Spinal cord (tissue), 10 donors: Measurements from ENCODE around the gene CMSS1. TPM values are rescaled to one million over a fixed set of nuclear protein-coding genes. Genes with fewer than 3 reads are reported as not detected.

ENCODE experiments used
- DNase-seq, 6 donors: peaks; one replicate each; pipeline versions ENCODE4 v3.0.0 to v3.0.0-alpha.2; 2013 to 2015; ENCODE audit warnings: low spot score in 6 of 6, low read depth in 4 of 6
- H3K27ac ChIP-seq: one replicate; pipeline ENCODE4 v1.5.1; 2013; ENCODE audit warnings: low read depth, low read length, control low read depth
- H3K27me3 ChIP-seq: one replicate; pipeline ENCODE4 v1.6.1; 2013; ENCODE audit warnings: low read length; ENCODE audit not compliant: control insufficient read depth, insufficient read depth
- H3K36me3 ChIP-seq: one replicate; pipeline ENCODE4 v1.6.1; 2013; ENCODE audit warnings: low read length; ENCODE audit not compliant: control insufficient read depth, insufficient read depth
- H3K4me1 ChIP-seq: one replicate; pipeline ENCODE4 v1.6.1; 2013; ENCODE audit warnings: low read length; ENCODE audit not compliant: control insufficient read depth, insufficient read depth
- H3K4me3 ChIP-seq: one replicate; pipeline ENCODE4 v1.5.1; 2013; ENCODE audit warnings: low read depth, low read length, control low read depth
- H3K9me3 ChIP-seq: one replicate; pipeline ENCODE4 v1.6.1; 2013; ENCODE audit warnings: low read length; ENCODE audit not compliant: control insufficient read depth, insufficient read depth
- WGBS: methylation state at CpG from one replicate; pipeline ENCODE4 v1.1.5; 2013; ENCODE audit warnings: missing lambda C conversion rate; ENCODE audit not compliant: insufficient coverage; 5-methylcytosine and 5-hydroxymethylcytosine counted together
- polyA plus RNA-seq, 2 donors: library from polyadenylated mRNA; unstranded; fragments of 120-200 nt; gene quantifications; one replicate each; pipeline ENCODE4 v1.2.1, GENCODE V29; 2013; ENCODE audit not compliant: insufficient read length in 2 of 2
- total RNA-seq, 2 donors: library from RNA; depleted of rRNA in 1 of 2; stranded (reverse); fragments of 120-200 nt in 1 of 2; fragments of >200 nt in 1 of 2; gene quantifications; one replicate each; pipeline versions ENCODE4 v1.2.3 to v1.2.4, GENCODE V29; 2013 to 2014
- donor health status: healthy.

Gene CMSS1
- total and polyA plus RNA-seq, 4 donors = 19.9 to 50.4 (median 36.3) TPM

DNA sequence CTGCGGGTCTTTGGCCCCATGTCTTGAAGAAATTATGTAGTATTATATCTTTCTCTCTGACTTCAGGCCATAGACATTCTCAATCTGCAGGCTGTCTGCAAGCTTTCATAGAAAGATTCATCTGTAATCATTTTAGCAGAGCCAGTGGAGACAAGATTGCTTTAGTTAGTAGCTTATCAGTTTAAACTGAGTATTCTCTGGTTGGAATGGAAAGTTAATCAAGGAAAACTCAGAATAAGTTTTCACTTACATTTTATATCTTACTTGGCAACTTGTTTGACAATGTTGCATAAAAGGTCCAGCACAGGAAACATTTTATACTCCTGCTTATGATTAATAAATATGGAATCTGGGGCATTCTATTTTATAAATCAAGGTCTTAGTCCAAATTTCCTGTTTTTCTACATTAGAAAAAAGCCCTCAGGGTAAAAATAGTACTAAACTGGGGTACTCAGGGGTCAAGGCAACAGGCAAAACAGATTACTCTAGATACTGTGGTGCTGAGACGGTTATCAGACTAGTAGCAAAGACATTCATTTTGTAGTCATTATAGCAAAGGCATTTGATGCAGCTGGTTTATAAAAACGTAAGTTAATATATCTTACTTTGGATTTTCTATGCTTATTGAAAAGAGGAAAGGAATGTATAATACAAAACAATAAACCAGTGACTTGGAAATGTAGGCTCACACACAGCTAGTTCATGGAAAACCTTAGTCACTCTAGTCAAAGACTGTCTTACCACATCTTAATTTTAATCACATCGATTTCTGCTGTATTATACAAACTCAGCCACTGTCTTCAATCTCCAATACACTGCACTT, 341.9 kb downstream of the CMSS1 start:
- H3K9me3 ChIP-seq = peaks cover 3% of the 10 kb centered on the region
- peak overlapping the region; percentile 10 for H3K27ac ChIP-seq
- H3K27me3 ChIP-seq = no peaks in the 10 kb centered on the region
- 100% methylated on average over 1 of the region's 4 CpGs for WGBS
- no peak overlapping the region for H3K4me3 ChIP-seq
- H3K36me3 ChIP-seq = no peaks in the 10 kb centered on the region
- no peak for DNase-seq
- no peaks in the 10 kb centered on the region for H3K4me1 ChIP-seq

- H3K4me3 ChIP-seq = no peak overlapping the region
- DNase-seq = no peak
- H3K27ac ChIP-seq = no peak overlapping the region
- H3K4me1 ChIP-seq = no peaks in the 10 kb centered on the region
- no peaks in the 10 kb centered on the region for H3K36me3 ChIP-seq
- no CpG with 5 or more reads among the region's 2 CpGs for WGBS
- H3K9me3 ChIP-seq = peaks cover 3% of the 10 kb centered on the region
- H3K27me3 ChIP-seq = no peaks in the 10 kb centered on the region
Observed at GRCh38 chr3:100160521-100160920, 342.9 kb downstream of the CMSS1 start.

DNA sequence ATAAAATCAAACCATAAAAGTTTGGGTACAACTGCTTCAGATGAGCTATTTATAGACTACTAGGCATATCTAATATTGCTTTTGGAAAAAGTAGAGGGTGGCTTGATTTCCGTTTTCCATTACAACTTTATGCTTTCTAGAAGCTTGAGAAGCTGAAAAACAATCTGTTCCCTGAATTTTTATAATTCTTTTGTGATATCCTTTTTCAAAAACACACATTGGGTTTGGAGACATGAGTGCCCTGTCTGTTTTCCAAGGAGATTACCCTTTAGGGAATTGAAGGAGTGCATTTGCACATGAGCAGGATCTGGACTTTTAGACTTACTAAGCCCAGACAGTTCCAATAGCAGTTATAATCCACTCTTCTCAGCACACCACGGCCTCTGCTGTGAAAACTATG, 346.1 kb downstream of the CMSS1 start:
- 100% methylated on average over 1 of the region's 2 CpGs for WGBS
- Histone ChIP-seq H3K9me3 (no peaks in the 10 kb centered on the region), H3K4me3 (no peak overlapping the region), H3K27ac (no peak overlapping the region), H3K36me3 (no peaks in the 10 kb centered on the region), H3K4me1 (no peaks in the 10 kb centered on the region), H3K27me3 (no peaks in the 10 kb centered on the region)
- no peak for DNase-seq

DNA sequence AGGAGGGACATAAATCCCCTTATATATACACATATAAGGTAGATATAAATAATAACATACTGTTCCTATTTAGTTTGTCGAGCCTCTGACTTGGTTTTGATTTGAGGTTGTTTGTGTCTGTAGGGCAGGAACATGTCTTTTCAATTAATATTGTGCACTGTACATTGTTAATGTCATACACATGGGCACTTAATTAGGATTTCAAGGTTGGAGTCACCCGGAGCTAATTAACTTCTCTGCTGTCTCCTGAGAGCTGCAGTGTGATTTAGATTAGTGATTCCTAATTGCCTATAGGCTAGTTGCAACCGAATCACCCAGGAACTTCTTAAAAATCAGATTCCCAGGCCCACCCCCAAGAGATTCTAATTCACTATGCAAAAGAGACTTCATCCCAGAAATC, 347.1 kb downstream of the CMSS1 start:
- Histone ChIP-seq H3K27ac (no peak overlapping the region), H3K4me3 (no peak overlapping the region), H3K4me1 (no peaks in the 10 kb centered on the region), H3K27me3 (no peaks in the 10 kb centered on the region), H3K9me3 (no peaks in the 10 kb centered on the region), H3K36me3 (no peaks in the 10 kb centered on the region)
- peak in 1 of 6 donors; percentile 55 for DNase-seq
- no CpG with 5 or more reads among the region's 3 CpGs for WGBS

GRCh38 chr3:100165926-100166550, 348.4 kb downstream of the CMSS1 start:
- Histone ChIP-seq H3K36me3 (no peaks in the 10 kb centered on the region), H3K4me3 (no peak overlapping the region), H3K9me3 (no peaks in the 10 kb centered on the region), H3K4me1 (peaks cover 4% of the 10 kb centered on the region), H3K27me3 (no peaks in the 10 kb centered on the region), H3K27ac (no peak overlapping the region)
- no CpG with 5 or more reads among the region's 2 CpGs for WGBS
- DNase-seq = no peak

- no peaks in the 10 kb centered on the region for H3K27me3 ChIP-seq
- H3K4me1 ChIP-seq = peaks cover 4% of the 10 kb centered on the region
- no peak overlapping the region for H3K4me3 ChIP-seq
- H3K9me3 ChIP-seq = no peaks in the 10 kb centered on the region
- peak overlapping the region; percentile 37 for H3K27ac ChIP-seq
- WGBS = 14% methylated on average over 1 of the region's 4 CpGs
- DNase-seq = peak in 2 of 6 donors; percentile 63 to 74
- no peaks in the 10 kb centered on the region for H3K36me3 ChIP-seq
Observed at GRCh38 chr3:100169201-100169920, 351.7 kb downstream of the CMSS1 start.

DNA sequence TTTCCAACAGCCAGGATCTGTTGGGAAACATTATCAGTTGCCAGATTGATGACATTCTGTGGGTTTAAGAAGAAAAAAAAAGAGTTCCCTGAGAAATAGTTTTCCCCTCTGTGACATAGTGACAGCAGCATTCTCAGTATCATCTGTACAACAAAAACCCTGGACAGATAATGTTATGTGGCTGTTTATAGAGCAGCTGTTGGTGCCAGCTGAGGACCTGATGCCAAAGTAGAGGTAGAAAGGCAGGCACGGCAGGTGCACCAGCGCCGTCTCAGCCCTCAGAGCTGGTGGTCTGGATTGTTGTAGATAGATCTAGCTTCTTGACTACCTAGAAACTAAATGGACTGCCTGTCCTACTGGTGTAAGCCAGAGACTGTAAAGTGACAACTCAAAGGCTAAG, 352.8 kb downstream of the CMSS1 start:
- Histone ChIP-seq H3K4me1 (peaks cover 4% of the 10 kb centered on the region), H3K4me3 (no peak overlapping the region), H3K27me3 (no peaks in the 10 kb centered on the region), H3K27ac (no peak overlapping the region), H3K36me3 (no peaks in the 10 kb centered on the region), H3K9me3 (no peaks in the 10 kb centered on the region)
- WGBS = 70% methylated on average over 2 of the region's 3 CpGs
- peak in 1 of 6 donors; percentile 13 for DNase-seq

GRCh38 chr3:100171211-100171914, 353.7 kb downstream of the CMSS1 start:
- Histone ChIP-seq H3K27me3 (no peaks in the 10 kb centered on the region), H3K36me3 (no peaks in the 10 kb centered on the region), H3K4me3 (no peak overlapping the region), H3K4me1 (peaks cover 4% of the 10 kb centered on the region), H3K9me3 (no peaks in the 10 kb centered on the region), H3K27ac (no peak overlapping the region)
- no peak for DNase-seq
- 100% methylated on average over 3 of the region's 6 CpGs for WGBS

- no peak for DNase-seq
- no peak overlapping the region for H3K4me3 ChIP-seq
- no peaks in the 10 kb centered on the region for H3K9me3 ChIP-seq
- H3K4me1 ChIP-seq = peaks cover 4% of the 10 kb centered on the region
- no peaks in the 10 kb centered on the region for H3K27me3 ChIP-seq
- WGBS = 86% methylated on average over 1 of the region's 1 CpG
- H3K36me3 ChIP-seq = no peaks in the 10 kb centered on the region
- H3K27ac ChIP-seq = no peak overlapping the region
Observed at GRCh38 chr3:100173961-100174360, 356.3 kb downstream of the CMSS1 start.
